HCT116 (cell line): ENCODE results near the gene HOXA11. TPM values are rescaled to one million over a fixed set of nuclear protein-coding genes. Genes with fewer than 3 reads are reported as not detected.

Source experiments
- CBX3 ChIP-seq: IDR thresholded peaks from 2 replicates; pipeline ENCODE4 v1.6.1; 2012; ENCODE audit warnings: low read depth
- EZH2phosphoT487 ChIP-seq: fragments of 200-600 bp; IDR thresholded peaks from 2 replicates; pipeline ENCODE4 v1.6.1; 2018; ENCODE audit warnings: antibody characterized with exemption, borderline replicate concordance
- JUND ChIP-seq: IDR thresholded peaks from 2 replicates; pipeline ENCODE4 v1.6.1; 2012
- POLR2A ChIP-seq: IDR thresholded peaks from 2 replicates; pipeline ENCODE4 v1.7.0; 2011; ENCODE audit warnings: borderline replicate concordance; ENCODE audit not compliant: insufficient read depth, insufficient read length; ENCODE audit errors: extremely low read depth
- POLR2AphosphoS5 ChIP-seq: IDR thresholded peaks from 2 replicates; pipeline ENCODE4 v1.6.1; 2011; ENCODE audit warnings: mild to moderate bottlenecking, low read depth, low read length, moderate library complexity
- SP1 ChIP-seq: IDR thresholded peaks from 2 replicates; pipeline ENCODE4 v1.6.1; 2012; ENCODE audit warnings: low read depth
- TCF7L2 ChIP-seq: IDR thresholded peaks from 2 replicates; pipeline ENCODE4 v1.7.0; 2011; ENCODE audit warnings: borderline replicate concordance, inconsistent platforms; ENCODE audit not compliant: insufficient read depth, insufficient read length; ENCODE audit errors: extremely low read depth
- total RNA-seq: library from RNA; stranded (reverse); gene quantifications from one replicate; pipeline ENCODE4 v1.2.1, GENCODE V29; 2021; ENCODE audit not compliant: unreplicated experiment
- TF ChIP-seq, protein P1 (sequence below): IDR thresholded peaks from 2 replicates; pipeline ENCODE4 v1.6.1; 2012; ENCODE audit warnings: low read depth
- TF ChIP-seq, protein P2 (sequence below): IDR thresholded peaks from 2 replicates; pipeline ENCODE4 v1.6.1; 2012
- TF ChIP-seq, protein P3 (sequence below): IDR thresholded peaks from 2 replicates; pipeline ENCODE4 v1.6.1; 2011; ENCODE audit warnings: mild to moderate bottlenecking, low read length, moderate library complexity; ENCODE audit not compliant: insufficient replicate concordance; ENCODE audit errors: extremely low read depth

HOXA11 gene
- total RNA-seq, 1 experiment from 2014 or later = 6.8 TPM

DNA sequence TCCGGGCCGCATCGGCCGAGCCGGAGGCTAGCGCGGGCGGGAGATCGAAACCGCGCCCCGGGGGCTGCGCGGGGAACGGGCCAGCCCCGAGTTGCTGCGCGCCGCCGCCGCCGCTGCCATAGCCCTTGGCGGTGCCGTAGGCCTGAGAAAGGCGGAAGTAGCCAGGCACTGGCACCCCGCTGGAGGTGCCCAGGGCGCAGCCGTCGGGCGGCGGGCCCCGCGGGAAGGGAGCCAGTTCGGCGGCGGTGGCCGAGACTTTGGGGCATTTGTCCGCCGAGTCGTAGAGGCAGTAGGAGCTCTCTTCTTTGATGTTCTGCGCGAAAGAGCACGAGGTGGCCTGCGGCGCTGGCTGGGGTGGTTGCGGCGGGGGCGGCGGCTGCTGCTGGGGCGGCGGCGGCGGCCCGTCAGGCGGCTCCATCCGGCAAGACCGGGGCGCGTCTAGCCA is 11.5 kb downstream of the HOXA11 start (continued):
- TF ChIP-seq, protein P1, sequence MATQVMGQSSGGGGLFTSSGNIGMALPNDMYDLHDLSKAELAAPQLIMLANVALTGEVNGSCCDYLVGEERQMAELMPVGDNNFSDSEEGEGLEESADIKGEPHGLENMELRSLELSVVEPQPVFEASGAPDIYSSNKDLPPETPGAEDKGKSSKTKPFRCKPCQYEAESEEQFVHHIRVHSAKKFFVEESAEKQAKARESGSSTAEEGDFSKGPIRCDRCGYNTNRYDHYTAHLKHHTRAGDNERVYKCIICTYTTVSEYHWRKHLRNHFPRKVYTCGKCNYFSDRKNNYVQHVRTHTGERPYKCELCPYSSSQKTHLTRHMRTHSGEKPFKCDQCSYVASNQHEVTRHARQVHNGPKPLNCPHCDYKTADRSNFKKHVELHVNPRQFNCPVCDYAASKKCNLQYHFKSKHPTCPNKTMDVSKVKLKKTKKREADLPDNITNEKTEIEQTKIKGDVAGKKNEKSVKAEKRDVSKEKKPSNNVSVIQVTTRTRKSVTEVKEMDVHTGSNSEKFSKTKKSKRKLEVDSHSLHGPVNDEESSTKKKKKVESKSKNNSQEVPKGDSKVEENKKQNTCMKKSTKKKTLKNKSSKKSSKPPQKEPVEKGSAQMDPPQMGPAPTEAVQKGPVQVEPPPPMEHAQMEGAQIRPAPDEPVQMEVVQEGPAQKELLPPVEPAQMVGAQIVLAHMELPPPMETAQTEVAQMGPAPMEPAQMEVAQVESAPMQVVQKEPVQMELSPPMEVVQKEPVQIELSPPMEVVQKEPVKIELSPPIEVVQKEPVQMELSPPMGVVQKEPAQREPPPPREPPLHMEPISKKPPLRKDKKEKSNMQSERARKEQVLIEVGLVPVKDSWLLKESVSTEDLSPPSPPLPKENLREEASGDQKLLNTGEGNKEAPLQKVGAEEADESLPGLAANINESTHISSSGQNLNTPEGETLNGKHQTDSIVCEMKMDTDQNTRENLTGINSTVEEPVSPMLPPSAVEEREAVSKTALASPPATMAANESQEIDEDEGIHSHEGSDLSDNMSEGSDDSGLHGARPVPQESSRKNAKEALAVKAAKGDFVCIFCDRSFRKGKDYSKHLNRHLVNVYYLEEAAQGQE = no peak
- no peak for TF ChIP-seq CBX3
- no peak for TF ChIP-seq EZH2phosphoT487
- TF ChIP-seq, protein P2, sequence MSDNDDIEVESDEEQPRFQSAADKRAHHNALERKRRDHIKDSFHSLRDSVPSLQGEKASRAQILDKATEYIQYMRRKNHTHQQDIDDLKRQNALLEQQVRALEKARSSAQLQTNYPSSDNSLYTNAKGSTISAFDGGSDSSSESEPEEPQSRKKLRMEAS = no peak
- TF ChIP-seq, protein P3, sequence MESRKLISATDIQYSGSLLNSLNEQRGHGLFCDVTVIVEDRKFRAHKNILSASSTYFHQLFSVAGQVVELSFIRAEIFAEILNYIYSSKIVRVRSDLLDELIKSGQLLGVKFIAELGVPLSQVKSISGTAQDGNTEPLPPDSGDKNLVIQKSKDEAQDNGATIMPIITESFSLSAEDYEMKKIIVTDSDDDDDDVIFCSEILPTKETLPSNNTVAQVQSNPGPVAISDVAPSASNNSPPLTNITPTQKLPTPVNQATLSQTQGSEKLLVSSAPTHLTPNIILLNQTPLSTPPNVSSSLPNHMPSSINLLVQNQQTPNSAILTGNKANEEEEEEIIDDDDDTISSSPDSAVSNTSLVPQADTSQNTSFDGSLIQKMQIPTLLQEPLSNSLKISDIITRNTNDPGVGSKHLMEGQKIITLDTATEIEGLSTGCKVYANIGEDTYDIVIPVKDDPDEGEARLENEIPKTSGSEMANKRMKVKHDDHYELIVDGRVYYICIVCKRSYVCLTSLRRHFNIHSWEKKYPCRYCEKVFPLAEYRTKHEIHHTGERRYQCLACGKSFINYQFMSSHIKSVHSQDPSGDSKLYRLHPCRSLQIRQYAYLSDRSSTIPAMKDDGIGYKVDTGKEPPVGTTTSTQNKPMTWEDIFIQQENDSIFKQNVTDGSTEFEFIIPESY = no peak
- peak; percentile 75 for TF ChIP-seq TCF7L2
- no peak for TF ChIP-seq JUND
- no peak for TF ChIP-seq SP1
- no peak for TF ChIP-seq POLR2A
- 0 out of 2 replicates have a peak, but pooled peaks have one; percentile 58 for TF ChIP-seq POLR2AphosphoS5
